Measurements from ENCODE around the gene GFOD1. TPM values are rescaled to one million over a fixed set of nuclear protein-coding genes. Genes with fewer than 3 reads are reported as not detected.

Gene GFOD1
- polyA plus RNA-seq, 1 of the 3 experiments (the other 2 are of a cell fraction), result 1.6 TPM

GRCh38 chr6:13407709-13408695, 79.4 kb downstream of the GFOD1 start:
- 91% methylated on average over 12 of the region's 12 CpGs for WGBS (ENCODE audit: low lambda C conversion rate)
- Histone ChIP-seq H3K27ac (ENCODE audit: low read depth in 2 of 2, low read length in 1 of 2) (no peak overlapping the region), H4K20me1 (ENCODE audit: insufficient read depth) (no peaks in the 10 kb centered on the region), H3K79me2 (ENCODE audit: insufficient read depth) (no peaks in the 10 kb centered on the region), H3K36me3 (replicated peaks in 1 of 2; ENCODE audit: control insufficient read depth in 1 of 2, insufficient read depth in 2 of 2, low read length in 1 of 2) (no peaks in the 10 kb centered on the region), H3K4me1 (ENCODE audit: control insufficient read depth in 1 of 2, insufficient read depth in 2 of 2, low read depth in 1 of 2, low read length in 1 of 2) (peaks cover 0 to 11% of the 10 kb centered on the region in 2 experiments; a peak in 2 of 4 replicates), H3F3A (replicated peaks; ENCODE audit: insufficient read depth) (no peaks in the 10 kb centered on the region), H3K4me3 (ENCODE audit: low read depth in 2 of 2, low read length in 1 of 2) (no peak overlapping the region), H3K9ac (no peak overlapping the region), H3K9me2 (no peaks in the 10 kb centered on the region), H3K27me3 (ENCODE audit: insufficient read depth) (no peaks in the 10 kb centered on the region), H3K9me3 (no peaks in the 10 kb centered on the region), H2AFZ (ENCODE audit: low read depth) (no peak overlapping the region), H3K4me2 (no peak overlapping the region)
- TF ChIP-seq POLR2AphosphoS5 (IDR thresholded peaks at IDR 0.05; ENCODE audit: low read depth, low read length) (no peak), PBX3 (IDR thresholded peaks at IDR 0.05) (no peak), USF2 (IDR thresholded peaks at IDR 0.05; ENCODE audit: borderline replicate concordance, low read depth, low read length) (no peak), SIN3A (IDR thresholded peaks at IDR 0.05; ENCODE audit: borderline replicate concordance, low read depth, low read length) (no peak), USF1 (IDR thresholded peaks at IDR 0.05; ENCODE audit: borderline replicate concordance, low read depth) (no peak), IRF3 (IDR thresholded peaks at IDR 0.05; ENCODE audit: low read depth, low read length) (no peak), CHD2 (IDR thresholded peaks at IDR 0.05; ENCODE audit: low read length, partially characterized antibody) (no peak), MEF2A (IDR thresholded peaks at IDR 0.05; ENCODE audit: borderline replicate concordance, low read depth) (no peak), TEAD4 (IDR thresholded peaks at IDR 0.05; ENCODE audit: borderline replicate concordance, insufficient read depth) (no peak), MXI1 (IDR thresholded peaks at IDR 0.05; ENCODE audit: low read depth, low read length) (no peak), CTCF (IDR thresholded peaks at IDR 0.05) (no peak), ZBTB33 (IDR thresholded peaks at IDR 0.05; ENCODE audit: borderline replicate concordance, low read depth) (no peak), TCF12 (IDR thresholded peaks at IDR 0.05) (no peak)
- ChIA-PET POLR2A (no interaction called here), CTCF (no interaction called here)
- DNase-seq, result no peak
